H1 (cell line): ENCODE measurements around the gene GRID1. TPM values are rescaled to one million over a fixed set of nuclear protein-coding genes. Genes with fewer than 3 reads are reported as not detected.

ENCODE experiments used
- CTCF ChIA-PET: fragments of 300-600 bp; sonication (Branson Sonifier 250); formaldehyde crosslinking; loops from one replicate; lab custom pipeline; 2021; ENCODE audit not compliant: partially characterized antibody; lab: Charles Lee
- POLR2A ChIA-PET: fragments of 300-600 bp; sonication (Branson Sonifier 250); formaldehyde crosslinking; loops from one replicate; lab custom pipeline; 2021; ENCODE audit warnings: inconsistent platforms; ENCODE audit not compliant: partially characterized antibody; lab: Charles Lee
- DNase-seq, 2 experiments: peaks; one replicate each; pipeline versions ENCODE4 v3.0.0 to v3.0.0-alpha.2; 2010 to 2022; ENCODE audit warnings: low spot score in 2 of 2, low read depth in 1 of 2, mixed read lengths in 1 of 2
- FAIRE-seq: peaks from 2 replicates; lab custom pipeline; 2011; peaks lifted over from hg19 to GRCh38; lab: Jason Lieb, UNC
- H2AFZ ChIP-seq: 2 replicates; pipeline ENCODE4 v1.8.1; 2012; ENCODE audit warnings: low read length, inconsistent platforms
- H2AK5ac ChIP-seq: 2 replicates; pipeline ENCODE4 v1.6.1; 2013; ENCODE audit warnings: low read depth, low read length
- H2BK120ac ChIP-seq: replicated peaks from 2 replicates; pipeline ENCODE3; 2013; ENCODE audit warnings: low read depth, low read length, inconsistent platforms
- H2BK12ac ChIP-seq: 2 replicates; pipeline ENCODE4 v1.6.1; 2013; ENCODE audit warnings: low read depth, low read length
- H2BK15ac ChIP-seq: 2 replicates; pipeline ENCODE4 v1.6.1; 2013; ENCODE audit warnings: low read length
- H2BK20ac ChIP-seq: 2 replicates; pipeline ENCODE4 v1.6.1; 2013; ENCODE audit warnings: low read length
- H2BK5ac ChIP-seq: 2 replicates; pipeline ENCODE4 v1.6.1; 2013; ENCODE audit warnings: low read depth, low read length
- H3K14ac ChIP-seq: 2 replicates; pipeline ENCODE4 v1.6.1; 2013; ENCODE audit warnings: inconsistent platforms; ENCODE audit not compliant: insufficient read length
- H3K18ac ChIP-seq: 2 replicates; pipeline ENCODE4 v1.6.1; 2013; ENCODE audit warnings: low read length; ENCODE audit errors: extremely low read depth
- H3K23ac ChIP-seq: 2 replicates; pipeline ENCODE4 v1.6.1; 2013; ENCODE audit warnings: inconsistent platforms; ENCODE audit not compliant: insufficient read length
- H3K23me2 ChIP-seq: 2 replicates; pipeline ENCODE4 v1.6.1; 2013; ENCODE audit warnings: low read depth, low read length
- H3K27ac ChIP-seq: 2 replicates; pipeline ENCODE4 v1.6.1; 2011; ENCODE audit warnings: low read depth, low read length, inconsistent platforms
- H3K27me3 ChIP-seq, 4 experiments: replicated peaks in 1 of 4; 1 replicate in 1 of 4; 2 replicates in 3 of 4; pipeline versions ENCODE4 v1.6.1 to v1.8.1; 2011 to 2013; ENCODE audit warnings: low read length in 3 of 4, mild to moderate bottlenecking in 3 of 4, inconsistent platforms in 2 of 4, mixed read lengths in 2 of 4, moderate library complexity in 1 of 4; ENCODE audit not compliant: control insufficient read depth in 3 of 4, insufficient read depth in 3 of 4; ENCODE audit errors: extremely low read depth in 1 of 4
- H3K36me3 ChIP-seq, 4 experiments: 2 replicates each; pipeline versions ENCODE4 v1.6.1 to v1.8.1; 2011 to 2013; ENCODE audit warnings: mild to moderate bottlenecking in 4 of 4, low read length in 3 of 4, moderate library complexity in 2 of 4, control low read depth in 1 of 4, inconsistent platforms in 1 of 4; ENCODE audit not compliant: insufficient read depth in 4 of 4, control insufficient read depth in 2 of 4
- H3K4ac ChIP-seq: replicated peaks from 2 replicates; pipeline ENCODE3; 2013; ENCODE audit warnings: low read length, low read depth, mixed read lengths, inconsistent platforms; ENCODE audit not compliant: insufficient read length
- H3K4me1 ChIP-seq, 4 experiments: replicated peaks in 1 of 4; 1 replicate in 1 of 4; 2 replicates in 3 of 4; pipeline versions ENCODE4 v1.6.1 to v1.8.1; 2011 to 2013; ENCODE audit warnings: low read length in 3 of 4, inconsistent platforms in 2 of 4, mixed read lengths in 1 of 4; ENCODE audit not compliant: insufficient read depth in 4 of 4, control insufficient read depth in 3 of 4
- H3K4me2 ChIP-seq, 2 experiments: 2 replicates each; pipeline versions ENCODE4 v1.6.1 to v1.8.1; 2011 to 2013; ENCODE audit warnings: low read depth in 2 of 2, low read length in 2 of 2, control low read depth in 1 of 2, inconsistent platforms in 1 of 2, mild to moderate bottlenecking in 1 of 2; ENCODE audit not compliant: insufficient read depth in 1 of 2
- H3K4me3 ChIP-seq, 4 experiments: fragments of 200-600, 300-600 bp in 1 of 4; sonication (generic), shearing (Covaris generic), sonication (Bioruptor Twin) in 1 of 4; 2 replicates each; pipeline versions ENCODE4 v1.5.1 to v1.8.1; 2011 to 2016; ENCODE audit warnings: low read length in 4 of 4, low read depth in 3 of 4, control low read depth in 2 of 4, inconsistent platforms in 2 of 4, mild to moderate bottlenecking in 2 of 4, mixed read lengths in 1 of 4, moderate library complexity in 1 of 4; ENCODE audit not compliant: insufficient read depth in 2 of 4; ENCODE audit errors: extremely low read depth in 1 of 4
- H3K56ac ChIP-seq: replicated peaks from 2 replicates; pipeline ENCODE3; 2013; ENCODE audit warnings: low read depth, mild to moderate bottlenecking, mixed read lengths, low read length, inconsistent platforms; ENCODE audit not compliant: insufficient read length
- H3K79me1 ChIP-seq: 2 replicates; pipeline ENCODE4 v1.6.1; 2013; ENCODE audit warnings: low read depth, low read length, control low read depth
- H3K79me2 ChIP-seq, 2 experiments: 2 replicates each; pipeline versions ENCODE4 v1.6.1 to v1.8.1; 2012 to 2013; ENCODE audit warnings: low read length in 2 of 2, mild to moderate bottlenecking in 2 of 2, inconsistent platforms in 1 of 2; ENCODE audit not compliant: insufficient read depth in 2 of 2, control insufficient read depth in 1 of 2
- H3K9ac ChIP-seq, 4 experiments: replicated peaks in 1 of 4; 1 replicate in 1 of 4; 2 replicates in 3 of 4; pipeline versions ENCODE4 v1.6.1 to v1.8.1; 2011 to 2013; ENCODE audit warnings: low read depth in 3 of 4, low read length in 3 of 4, control low read depth in 2 of 4, mild to moderate bottlenecking in 2 of 4, moderate library complexity in 2 of 4, inconsistent platforms in 1 of 4; ENCODE audit errors: extremely low read depth in 1 of 4
- H3K9me3 ChIP-seq, 2 experiments: 2 replicates each; pipeline versions ENCODE4 v1.6.1 to v1.8.1; 2012 to 2013; ENCODE audit warnings: mild to moderate bottlenecking in 2 of 2, moderate library complexity in 2 of 2, control low read depth in 1 of 2, inconsistent platforms in 1 of 2, low read depth in 1 of 2, low read length in 1 of 2, mixed read lengths in 1 of 2; ENCODE audit not compliant: insufficient read depth in 2 of 2
- H4K20me1 ChIP-seq, 2 experiments: replicated peaks in 1 of 2; 2 replicates each; pipeline versions ENCODE3 to v1.8.1; 2011 to 2013; ENCODE audit warnings: inconsistent platforms in 2 of 2, low read length in 2 of 2, mild to moderate bottlenecking in 1 of 2; ENCODE audit not compliant: insufficient read depth in 2 of 2, control insufficient read depth in 1 of 2
- H4K5ac ChIP-seq: 2 replicates; pipeline ENCODE4 v1.6.1; 2013; ENCODE audit warnings: low read length, low read depth, mixed read lengths, inconsistent platforms; ENCODE audit not compliant: insufficient read length
- H4K8ac ChIP-seq: 2 replicates; pipeline ENCODE4 v1.8.0; 2013; ENCODE audit warnings: mild to moderate bottlenecking, moderate library complexity, low read length, inconsistent platforms; ENCODE audit not compliant: insufficient read depth; ENCODE audit errors: extremely low read depth
- H4K91ac ChIP-seq: replicated peaks from 2 replicates; pipeline ENCODE3; 2013; ENCODE audit warnings: low read length, mixed read lengths, inconsistent platforms; ENCODE audit not compliant: insufficient read length
- ASH2L ChIP-seq: fragments of 200-600, 300-600 bp; sonication (generic); IDR thresholded peaks from one replicate; pipeline ENCODE4 v1.7.1; 2017; ENCODE audit warnings: low read length
- CBX5 ChIP-seq: fragments of 300-800, 300-1000 bp; sonication (generic); IDR thresholded peaks from 2 replicates; pipeline ENCODE4 v1.7.1; 2016; ENCODE audit warnings: antibody characterized with exemption, low read length, low read depth
- CHD1 ChIP-seq: IDR thresholded peaks from 2 replicates; pipeline ENCODE4 v1.6.1; 2012; ENCODE audit warnings: low read depth, low read length, improper control_type of control experiment
- EP300 ChIP-seq, 2 experiments: IDR thresholded peaks; 1 replicate in 1 of 2; 2 replicates in 1 of 2; pipeline ENCODE4 v1.6.1; 2011 to 2012; ENCODE audit warnings: low read depth in 2 of 2, low read length in 2 of 2, mild to moderate bottlenecking in 2 of 2, borderline replicate concordance in 1 of 2, inconsistent platforms in 1 of 2, moderate library complexity in 1 of 2
- FOSL1 ChIP-seq: IDR thresholded peaks from 2 replicates; pipeline ENCODE4 v1.6.1; 2011; ENCODE audit warnings: mild to moderate bottlenecking, low read depth, low read length, moderate library complexity; ENCODE audit not compliant: insufficient read depth
- JUND ChIP-seq: IDR thresholded peaks from 2 replicates; pipeline ENCODE4 v1.6.1; 2011; ENCODE audit warnings: mild to moderate bottlenecking, improper control_type of control experiment, low read length
- NRF1 ChIP-seq: IDR thresholded peaks from 2 replicates; pipeline ENCODE4 v1.6.1; 2011; ENCODE audit warnings: mild to moderate bottlenecking, low read depth, low read length, improper control_type of control experiment
- POLR2A ChIP-seq, 2 experiments: IDR thresholded peaks; 1 replicate in 1 of 2; 2 replicates in 1 of 2; pipeline ENCODE4 v1.6.1; 2011; ENCODE audit warnings: low read depth in 2 of 2, low read length in 2 of 2, mild to moderate bottlenecking in 2 of 2; ENCODE audit errors: control extremely low read depth in 1 of 2
- POU5F1 ChIP-seq: IDR thresholded peaks from 2 replicates; pipeline ENCODE4 v1.6.1; 2011; ENCODE audit warnings: low read depth, mild to moderate bottlenecking, low read length, moderate library complexity
- RAD21 ChIP-seq, 2 experiments: IDR thresholded peaks in 1 of 2; conservative IDR thresholded peaks in 1 of 2; 2 replicates each; pipeline ENCODE4 v1.6.1; 2011; ENCODE audit warnings: low read depth in 2 of 2, low read length in 2 of 2, improper control_type of control experiment in 1 of 2, inconsistent platforms in 1 of 2, mild to moderate bottlenecking in 1 of 2, moderate library complexity in 1 of 2
- RBBP5 ChIP-seq: IDR thresholded peaks from 2 replicates; pipeline ENCODE4 v1.7.1; 2012; ENCODE audit warnings: low read depth, mild to moderate bottlenecking, inconsistent platforms, low read length, moderate library complexity, borderline replicate concordance
- SP4 ChIP-seq: IDR thresholded peaks from 2 replicates; pipeline ENCODE4 v1.6.1; 2012; ENCODE audit warnings: low read length, inconsistent platforms
- YY1 ChIP-seq: IDR thresholded peaks from 2 replicates; pipeline ENCODE4 v1.6.1; 2011; ENCODE audit warnings: low read depth, mild to moderate bottlenecking, low read length
- WGBS, 2 experiments: shearing (Covaris generic) in 1 of 2; methylation state at CpG; one replicate each; pipeline versions ENCODE4 v1.1.6 to v1.1.7; 2013 to 2015; ENCODE audit warnings: low lambda C conversion rate in 2 of 2, mixed read lengths in 2 of 2, inconsistent platforms in 1 of 2, low coverage in 1 of 2, missing lambda C conversion rate in 1 of 2; ENCODE audit not compliant: insufficient replicate concordance in 2 of 2, insufficient coverage in 1 of 2, insufficient read length in 1 of 2; ENCODE audit errors: extremely low coverage in 1 of 2, missing lambda C conversion rate in 1 of 2; 5-methylcytosine and 5-hydroxymethylcytosine counted together
- polyA plus RNA-seq, 7 experiments: library from polyadenylated mRNA; depleted of rRNA in 3 of 7; stranded (reverse) in 5 of 7; unstranded in 2 of 7; fragments of >200 nt in 5 of 7; fragments of 200-250 nt in 2 of 7; gene quantifications; 1 replicate in 5 of 7; 2 replicates in 1 of 7; 4 replicates in 1 of 7; pipeline versions ENCODE4 v1.2.1 to v1.2.3, GENCODE V29; 2011 to 2013; ENCODE audit warnings: missing spikeins in 2 of 7, mixed read lengths in 2 of 7
- total RNA-seq: library from RNA; stranded (reverse); fragmentation: NEBNext Ultra II Directional; extraction: Animal tissue kit (Norgen Biotek cat#: 25700); gene quantifications from 2 replicates; pipeline ENCODE4 v1.2.1, GENCODE V29; 2021

The GRID1 gene
- total and polyA plus RNA-seq, 2 of the 8 experiments (the other 6 are each of a cell fraction or from before 2014, with no cell fraction given) = 0.22 to 0.30 TPM

DNA sequence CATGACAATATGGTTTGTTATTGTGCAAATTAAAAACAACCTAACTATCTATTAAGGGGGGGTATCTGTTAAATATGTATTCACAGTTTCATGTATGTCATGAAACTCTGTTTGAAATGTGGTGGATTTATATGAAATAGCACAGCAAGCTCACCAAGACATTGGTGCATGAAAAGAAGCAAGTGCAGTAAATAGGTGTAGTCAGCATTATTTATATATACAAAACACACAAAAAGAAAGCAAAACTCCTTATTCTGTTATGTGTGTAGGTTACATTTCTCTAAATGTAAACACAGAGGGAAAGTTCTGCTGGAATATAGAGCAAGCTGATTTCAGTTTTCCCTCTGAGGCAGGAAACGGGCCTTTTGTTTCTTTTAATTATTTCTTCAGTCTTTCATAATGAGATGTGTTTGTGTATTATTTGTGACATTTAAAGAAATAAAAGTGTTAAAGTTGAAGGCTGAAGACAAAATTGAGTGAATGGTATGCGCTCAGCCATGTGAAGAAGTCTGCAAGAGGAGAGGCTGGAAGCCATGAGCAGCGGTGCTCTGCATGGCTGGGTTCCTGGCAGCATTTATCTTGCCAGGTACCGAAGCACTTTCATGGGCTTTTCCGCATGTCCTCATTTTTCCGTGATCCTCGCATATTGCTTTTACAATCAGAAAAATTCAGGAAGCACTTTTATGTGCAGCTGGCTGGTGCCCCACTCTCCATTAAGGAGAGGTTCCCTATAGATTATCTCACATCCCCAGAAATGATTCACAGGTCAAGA, 38.5 kb downstream of the GRID1 start:
- Histone ChIP-seq H3K27me3 (no peaks in the 10 kb centered on the region), H4K91ac (no peak overlapping the region), H3K9ac (no peak overlapping the region), H2BK120ac (no peak overlapping the region), H2AK5ac (no peak overlapping the region), H4K8ac (no peak overlapping the region), H2BK20ac (no peak overlapping the region), H3K4me1 (no peaks in the 10 kb centered on the region; a peak in 1 of 7 replicates), H2BK5ac (no peak overlapping the region), H3K79me1 (no peaks in the 10 kb centered on the region), H3K56ac (no peak overlapping the region), H3K23me2 (peaks cover 2% of the 10 kb centered on the region; the same call in 1 of the 2 replicates), H3K4ac (no peak overlapping the region), H3K27ac (no peak overlapping the region), H2BK12ac (no peak overlapping the region), H3K4me2 (no peak overlapping the region), H3K36me3 (no peaks in the 10 kb centered on the region), H3K4me3 (no peak overlapping the region), H3K23ac (no peak overlapping the region), H2AFZ (no peak overlapping the region), H2BK15ac (no peak overlapping the region), H3K9me3 (no peaks in the 10 kb centered on the region), H4K5ac (no peak overlapping the region), H4K20me1 (peaks cover 0 to 2% of the 10 kb centered on the region in 2 experiments), H3K79me2 (no peaks in the 10 kb centered on the region), H3K18ac (no peak overlapping the region), H3K14ac (no peak overlapping the region)
- ChIA-PET POLR2A (no interaction called here), CTCF (interaction anchor here (0.6 to 5.6 kb wide), 13 partner anchors 9 to 266 kb away, joined by 3 to 23 read pairs (median 5); no protein-coding TSS in a partner anchor)
- TF ChIP-seq EP300 (IDR thresholded peaks at IDR 0.05; ENCODE audit: borderline replicate concordance in 1 of 2, low read depth in 2 of 2, low read length in 2 of 2) (no peak), RAD21 (IDR thresholded peaks at IDR 0.05 in 1 of 2, conservative IDR thresholded peaks at IDR 0.05 in 1 of 2; ENCODE audit: low read depth in 2 of 2, low read length in 2 of 2) (no peak), JUND (no peak), NRF1 (no peak), POU5F1 (no peak), YY1 (no peak), ASH2L (no peak), RBBP5 (no peak), CBX5 (no peak), POLR2A (IDR thresholded peaks at IDR 0.05; ENCODE audit: control extremely low read depth in 1 of 2, low read depth in 2 of 2, low read length in 2 of 2) (no peak), CHD1 (no peak), SP4 (no peak), FOSL1 (no peak)
- 89% methylated on average over 7 of the region's 7 CpGs; no CpG with 5 or more reads in 1 of the 2 experiments for WGBS, 2 experiments
- DNase-seq (no peak), FAIRE-seq (no peak)
